Stimulated activated CD4-positive, alpha-beta T cell treated with anti-CD3 and anti-CD28 coated beads, Interleukin-2, amount 100 ng/mL, for 4 hours (primary cell): Measurements from ENCODE around the gene SLC39A11.
"Not testable (repeated sequence)": the region's sequence is repeated elsewhere in the genome, so short reads cannot be mapped to it uniquely, and the experiment has no call there.

Experiments
- DNase-seq: peaks from one replicate; pipeline ENCODE4 v3.0.0-alpha.2; 2020; ENCODE audit warnings: low read depth

Gene SLC39A11

DNA sequence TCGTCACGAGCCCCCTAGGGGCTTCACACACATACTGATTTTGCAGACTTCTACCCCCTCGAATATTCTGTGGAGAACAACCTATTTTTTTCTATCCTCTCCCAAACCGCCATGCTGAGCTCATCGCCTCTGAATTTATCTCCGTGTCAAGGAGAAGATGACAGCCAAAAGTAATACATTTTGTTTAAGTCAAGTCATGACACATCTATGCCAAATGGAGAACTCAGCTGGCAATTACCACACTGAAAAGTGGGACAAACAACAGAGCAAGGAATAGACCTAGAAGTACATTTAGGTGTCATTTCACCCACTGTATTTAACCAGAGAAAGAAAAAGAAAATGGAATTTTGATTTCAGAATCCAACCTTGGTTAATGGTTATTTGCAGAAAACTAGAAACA is 260.2 kb downstream of the SLC39A11 start:
- no peak for DNase-seq

DNA sequence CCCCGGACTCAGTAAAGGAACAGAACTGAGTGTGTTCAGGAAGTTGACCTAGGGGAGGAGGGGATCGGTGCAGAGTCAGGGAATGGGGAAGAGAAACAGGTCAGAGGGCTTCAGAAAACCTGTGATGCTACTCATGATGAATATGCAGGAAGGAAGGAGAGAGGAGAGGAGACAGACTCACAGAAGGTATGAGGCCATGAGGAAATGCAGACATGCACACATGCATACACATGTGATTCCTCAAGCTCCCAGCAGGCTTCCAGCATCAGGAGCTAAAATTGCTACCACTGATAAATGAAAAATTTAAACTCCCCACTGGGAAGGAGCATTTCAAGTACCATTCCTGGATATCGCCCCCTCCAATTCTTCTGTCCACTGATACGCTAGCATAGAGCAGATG is 262.6 kb downstream of the SLC39A11 start:
- no peak for DNase-seq

DNA sequence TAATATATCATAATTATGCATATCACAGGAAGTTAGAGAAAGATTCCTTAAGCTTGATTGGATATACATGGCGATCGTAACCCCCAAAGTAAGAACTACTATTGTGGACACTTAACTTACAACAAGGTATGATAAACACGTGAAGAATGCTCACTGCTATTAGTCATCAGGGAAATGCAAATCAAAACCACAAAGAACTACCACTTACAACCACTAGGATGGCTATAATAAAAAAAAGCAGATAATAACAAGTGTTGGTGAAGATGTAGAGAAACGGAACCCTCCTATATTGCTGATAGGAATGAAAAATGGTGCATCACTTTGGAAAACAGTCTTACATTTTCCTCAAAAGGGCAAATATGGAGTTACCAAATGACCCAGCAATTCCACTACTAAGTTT is 265.9 kb downstream of the SLC39A11 start:
- no peak for DNase-seq

DNA sequence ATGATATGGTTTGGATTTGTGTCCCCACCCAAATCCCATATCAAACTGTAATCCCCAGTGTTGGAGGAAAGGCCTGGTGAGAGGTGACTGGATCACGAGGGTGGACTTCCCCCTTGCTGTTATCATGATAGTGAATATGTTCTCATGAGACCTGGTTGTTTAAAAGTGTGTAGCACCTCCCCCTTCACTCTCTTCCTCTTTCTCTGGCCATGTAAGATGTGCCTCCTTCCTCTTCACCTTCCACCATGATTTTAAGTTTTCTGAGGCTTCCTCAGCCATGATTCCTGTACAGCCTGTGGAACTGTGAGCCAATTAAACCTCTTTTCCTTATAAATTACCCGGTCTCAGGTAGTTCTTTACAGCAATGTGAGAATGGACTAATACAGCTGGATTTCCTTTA is 266.4 kb downstream of the SLC39A11 start:
- DNase-seq, result not testable (repeated sequence)

DNA sequence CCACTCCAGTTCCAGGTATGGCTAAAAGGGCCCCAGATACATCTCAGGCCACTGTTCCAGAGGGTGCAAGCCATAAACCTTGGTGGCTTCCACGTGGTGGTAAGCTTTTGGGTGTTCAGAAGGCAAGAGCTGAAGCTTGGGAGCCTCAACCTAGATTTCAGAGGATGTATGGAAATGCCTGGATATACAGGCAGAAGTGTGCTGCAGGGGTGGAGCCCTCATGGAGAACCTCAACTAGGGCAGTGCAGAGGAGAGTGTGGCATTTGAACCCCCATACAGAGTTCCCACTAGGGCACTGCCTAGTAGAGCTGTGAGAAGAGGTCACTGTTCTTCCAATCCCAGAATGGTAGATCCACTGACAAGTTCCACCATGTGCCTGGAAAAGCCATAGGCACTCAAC is 267.3 kb downstream of the SLC39A11 start:
- DNase-seq, result no peak

DNA sequence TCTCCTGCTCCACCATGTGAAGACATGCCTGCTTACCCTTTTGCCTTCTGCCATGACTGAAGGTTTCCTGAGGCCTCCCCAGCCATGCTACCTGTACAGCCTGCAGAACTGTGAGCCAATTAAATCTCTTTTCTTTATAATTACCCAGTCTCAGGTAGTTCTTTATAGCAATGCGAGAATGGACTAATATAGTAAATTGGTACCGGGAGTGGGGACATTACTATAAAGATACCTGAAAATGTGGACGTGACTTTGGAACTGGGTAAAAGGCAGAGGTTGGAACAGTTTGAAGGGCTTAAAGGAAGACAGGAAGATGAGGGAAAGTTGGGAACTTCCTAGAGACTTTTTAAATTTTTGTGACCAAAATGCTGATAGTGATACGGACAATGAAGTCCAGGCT is 268.2 kb downstream of the SLC39A11 start:
- not testable (repeated sequence) for DNase-seq

DNA sequence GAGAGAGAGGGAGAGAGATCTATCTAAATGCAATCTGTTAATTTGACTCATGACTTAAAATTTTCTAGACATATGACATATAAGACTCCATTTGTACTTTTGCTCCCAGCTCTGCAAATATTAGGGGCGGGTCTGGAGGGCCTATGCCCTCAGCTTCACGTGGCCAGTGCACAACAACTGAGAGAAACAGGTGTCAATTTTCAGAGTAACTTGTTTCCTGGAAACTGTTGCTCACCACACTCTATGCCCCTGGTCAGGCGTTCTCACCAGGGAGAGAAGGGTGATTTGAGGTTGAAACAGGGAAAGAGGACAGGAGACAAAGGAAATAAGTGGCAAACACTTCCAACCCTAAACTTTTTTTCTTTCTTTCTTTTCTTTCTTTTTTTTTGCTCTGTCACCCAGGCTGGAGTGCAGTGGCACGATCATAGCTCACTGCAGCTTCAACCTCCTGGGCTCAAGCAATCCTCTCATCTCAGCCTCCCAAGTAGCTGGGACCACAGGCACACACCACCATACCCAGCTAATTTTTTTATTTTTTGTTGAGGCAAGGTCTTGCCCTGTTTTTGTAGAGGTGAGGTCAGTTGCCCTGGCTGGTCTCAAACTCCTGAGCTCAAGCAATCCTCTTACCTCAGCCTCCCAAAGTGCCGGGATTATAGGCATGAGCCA is 270.0 kb downstream of the SLC39A11 start:
- no peak for DNase-seq

DNA sequence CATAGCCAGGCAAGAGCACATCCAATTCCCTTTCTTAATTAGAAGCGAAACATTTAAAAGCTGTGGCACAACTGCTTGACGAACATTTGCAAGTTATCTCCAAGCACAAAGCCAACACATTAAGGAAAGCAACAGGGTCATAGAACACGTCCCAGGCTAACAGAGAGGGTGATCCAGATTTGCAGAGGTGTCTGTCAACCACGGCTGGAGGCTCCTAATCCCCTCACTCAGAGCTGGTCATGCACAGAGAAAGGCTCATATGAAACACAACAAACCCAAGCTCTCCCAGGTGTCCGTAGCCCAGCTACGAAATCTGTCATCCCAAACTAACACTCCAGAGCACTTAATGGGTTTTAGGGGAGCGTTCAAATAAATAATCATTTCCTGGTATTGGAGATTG is 276.1 kb downstream of the SLC39A11 start:
- no peak for DNase-seq

DNA sequence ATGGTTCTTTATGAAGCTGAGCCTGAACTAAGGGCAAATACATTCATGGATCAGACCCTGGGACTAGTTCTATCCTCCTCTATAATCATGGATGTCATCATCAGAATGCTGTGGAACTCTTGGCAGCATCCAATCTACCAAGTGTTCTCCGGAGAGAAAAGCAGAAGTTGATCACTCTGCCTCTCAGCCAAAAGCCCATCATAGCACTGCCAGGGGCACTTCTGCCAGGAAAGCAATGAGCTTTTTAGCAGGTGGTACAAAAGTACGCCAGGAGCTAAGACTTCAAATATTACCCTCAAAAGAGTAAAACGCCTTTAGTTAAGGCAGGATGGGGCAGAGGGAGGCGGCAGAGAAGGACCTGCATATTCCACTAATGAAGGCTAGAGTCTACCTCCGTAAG is 279.0 kb downstream of the SLC39A11 start:
- DNase-seq, result no peak

DNA sequence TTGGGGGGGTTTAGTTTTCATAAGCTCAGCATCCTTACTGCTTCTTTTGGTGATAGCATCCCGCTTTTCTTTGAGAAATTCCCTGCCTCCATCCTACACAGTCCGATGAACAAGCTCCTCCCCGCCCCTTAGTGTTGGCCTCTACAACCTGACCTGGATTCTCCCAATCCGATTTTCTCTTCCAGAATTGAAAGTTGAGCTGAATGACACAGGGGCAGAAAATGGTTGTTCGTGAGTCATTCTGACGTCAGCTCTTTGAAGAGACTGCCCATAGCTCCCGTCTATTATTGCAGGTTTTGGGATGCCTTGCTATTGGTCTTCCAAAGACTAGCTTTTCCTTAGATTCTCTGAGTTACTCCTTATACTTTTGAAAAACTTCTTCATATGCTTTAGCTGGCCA is 279.7 kb downstream of the SLC39A11 start:
- DNase-seq, result no peak

DNA sequence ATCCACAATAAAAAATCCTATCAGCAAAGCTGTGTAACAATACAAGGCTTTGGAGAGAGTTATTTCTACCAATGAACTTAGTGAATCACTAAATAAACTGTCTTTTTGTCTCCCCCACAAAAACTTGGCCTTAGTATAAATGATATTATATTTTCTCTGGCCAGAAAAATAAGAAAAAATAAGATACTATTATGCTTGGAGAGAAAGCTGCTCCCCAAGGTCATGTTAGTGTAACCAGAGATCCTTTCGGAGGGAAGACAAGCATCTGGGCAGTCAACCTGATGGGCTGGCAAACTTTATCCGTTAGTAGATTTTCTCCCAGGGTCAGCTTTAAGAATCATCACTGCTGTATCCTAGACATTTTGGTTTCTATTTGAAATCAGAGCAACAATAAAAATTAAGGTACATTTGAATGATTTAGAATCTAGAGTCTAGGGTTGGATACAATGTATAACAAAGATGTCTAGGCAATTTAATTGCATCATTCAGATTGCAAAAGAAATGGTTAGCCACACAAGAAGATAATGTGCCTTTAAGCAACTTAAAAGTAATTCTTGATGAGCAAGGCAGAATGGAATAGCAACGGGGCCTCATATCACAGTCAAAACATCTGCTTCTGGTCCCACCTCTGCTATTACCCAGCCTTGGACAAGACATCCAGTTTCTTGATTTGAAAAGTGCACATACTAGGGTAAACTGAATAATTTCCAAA is 280.4 kb downstream of the SLC39A11 start:
- no peak for DNase-seq

DNA sequence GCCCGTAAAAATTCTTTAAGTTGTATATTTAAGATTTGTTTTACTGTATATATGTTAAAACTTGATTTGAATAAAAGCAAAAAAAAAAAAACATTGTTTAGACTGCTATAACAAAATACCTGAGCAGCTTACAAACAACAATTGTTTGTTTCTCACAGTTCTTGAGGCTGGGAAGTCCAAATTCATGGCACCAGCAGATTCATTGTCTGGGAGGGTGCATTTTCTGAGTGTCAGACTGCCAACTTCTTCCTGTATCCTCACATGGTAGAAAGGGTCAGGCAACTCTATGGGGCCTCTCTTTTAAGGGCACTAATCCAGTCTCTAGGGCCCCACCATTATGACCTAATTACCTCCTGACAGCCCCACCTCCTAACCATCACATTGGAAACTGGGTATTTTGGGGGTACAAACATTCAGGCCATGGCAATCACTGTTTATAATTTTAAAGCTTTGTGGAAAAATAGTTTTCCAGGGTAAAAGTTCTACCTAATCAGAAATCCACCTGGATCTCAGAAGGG is 281.4 kb downstream of the SLC39A11 start:
- no peak for DNase-seq

DNA sequence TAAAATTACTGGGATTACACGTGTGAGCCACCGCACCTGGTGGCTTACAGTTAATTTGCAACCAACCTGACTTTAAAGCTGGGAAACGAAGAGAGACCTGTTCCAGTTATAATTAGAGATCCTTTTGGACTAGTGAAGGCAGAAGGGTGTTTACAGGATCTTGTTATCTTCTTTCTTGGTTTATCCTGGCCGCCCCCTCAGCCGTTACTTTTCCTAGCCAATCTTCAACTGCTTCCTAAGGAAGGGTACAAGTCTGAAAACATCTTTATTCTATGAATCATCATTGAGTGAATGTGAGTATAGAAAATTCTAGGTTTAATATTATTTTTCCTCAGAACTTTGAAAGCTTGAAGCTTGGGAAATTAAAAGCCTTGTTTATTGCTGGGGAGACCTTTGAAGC is 286.5 kb downstream of the SLC39A11 start:
- DNase-seq, result no peak

DNA sequence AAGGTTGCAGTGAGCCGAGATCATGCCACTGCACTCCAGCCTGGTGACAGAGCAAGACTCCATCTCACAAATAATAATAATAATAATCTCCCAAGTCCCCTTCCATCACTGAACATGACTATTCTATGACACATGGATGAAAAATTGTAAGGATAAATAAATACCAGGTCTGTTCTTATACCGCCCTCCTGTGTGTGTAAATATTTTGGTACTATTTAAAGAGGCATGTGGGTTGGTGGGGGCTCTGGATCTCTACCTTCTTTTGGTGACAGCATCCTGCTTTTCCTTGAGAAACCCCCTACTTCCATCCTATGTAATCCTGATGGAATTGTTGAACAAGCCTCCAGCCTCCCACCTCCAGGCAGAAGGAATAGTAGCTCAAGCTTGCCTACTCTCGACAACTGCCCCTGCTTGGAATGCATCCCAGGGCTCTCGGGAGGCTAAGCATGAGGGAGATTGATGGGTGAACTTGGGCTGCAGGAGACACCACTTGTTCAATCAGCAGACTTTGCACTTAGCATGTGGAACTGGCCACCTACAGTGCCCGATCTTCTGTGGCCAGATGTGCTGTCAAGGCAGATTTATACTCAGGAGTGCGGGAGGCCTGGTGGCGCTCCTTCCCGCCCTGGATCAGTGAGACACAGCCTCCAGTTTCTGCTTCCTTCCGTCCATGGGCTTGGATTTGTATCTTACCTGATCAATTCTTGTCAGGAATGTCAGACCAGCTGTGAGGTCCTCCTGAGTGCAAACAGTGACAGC is 287.4 kb downstream of the SLC39A11 start:
- no peak for DNase-seq

DNA sequence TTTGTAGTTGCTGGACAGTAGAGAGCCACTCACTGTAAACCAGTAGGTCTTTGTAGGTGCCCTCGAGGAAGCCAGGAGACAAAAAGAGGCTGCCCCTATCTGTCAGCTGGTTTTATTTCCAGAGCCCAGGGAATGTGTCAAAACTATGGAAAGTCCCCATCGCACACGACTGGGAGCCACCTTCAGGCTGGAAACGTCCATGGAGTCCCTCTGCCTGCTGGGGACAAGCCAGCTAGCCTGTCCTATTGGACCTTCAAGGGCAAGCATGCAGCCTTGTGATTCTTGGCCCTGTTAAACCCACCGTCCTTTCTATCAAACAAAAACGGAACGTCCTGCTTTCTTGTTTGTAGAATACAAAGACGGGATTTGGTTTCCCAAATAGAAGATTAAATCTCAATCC is 289.8 kb downstream of the SLC39A11 start:
- DNase-seq, result no peak

DNA sequence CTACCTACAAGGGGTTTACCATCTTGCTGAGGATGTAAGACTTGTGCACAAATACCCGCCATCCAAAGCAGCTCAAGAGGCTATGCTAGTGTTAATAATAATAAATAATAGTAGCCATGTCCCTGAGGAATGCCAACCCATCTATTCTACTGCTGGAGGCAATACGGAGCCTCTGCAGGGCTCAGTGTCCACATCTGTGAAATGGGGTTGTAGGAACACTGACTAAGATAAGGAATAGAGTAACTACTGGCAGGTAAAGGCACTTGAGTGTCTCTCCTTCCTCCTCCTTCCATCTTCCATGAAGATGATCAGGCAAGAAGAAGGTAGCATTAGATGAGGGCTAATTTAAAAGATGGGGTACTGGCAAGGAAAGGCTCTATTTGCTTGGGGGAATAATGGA is 295.3 kb downstream of the SLC39A11 start:
- DNase-seq, result no peak

DNA sequence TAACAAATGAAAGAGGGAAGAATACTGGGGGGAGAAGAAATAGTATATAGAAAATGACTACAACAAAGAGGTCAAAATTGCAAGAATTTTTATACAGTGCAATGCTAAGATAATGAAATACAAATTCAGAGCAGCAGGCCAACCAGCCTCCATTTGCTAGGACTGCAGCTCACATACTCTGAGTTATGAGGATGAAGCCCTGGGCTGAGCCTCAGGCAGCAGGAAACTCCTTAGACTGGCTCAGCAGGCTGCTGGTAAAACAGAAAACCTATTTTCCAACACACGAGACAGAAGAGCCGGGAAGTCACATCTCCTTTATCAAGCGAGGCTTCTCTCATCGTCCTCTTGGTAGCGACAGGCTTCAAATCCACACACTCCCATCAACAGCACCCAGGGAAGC is 296.5 kb downstream of the SLC39A11 start:
- no peak for DNase-seq

DNA sequence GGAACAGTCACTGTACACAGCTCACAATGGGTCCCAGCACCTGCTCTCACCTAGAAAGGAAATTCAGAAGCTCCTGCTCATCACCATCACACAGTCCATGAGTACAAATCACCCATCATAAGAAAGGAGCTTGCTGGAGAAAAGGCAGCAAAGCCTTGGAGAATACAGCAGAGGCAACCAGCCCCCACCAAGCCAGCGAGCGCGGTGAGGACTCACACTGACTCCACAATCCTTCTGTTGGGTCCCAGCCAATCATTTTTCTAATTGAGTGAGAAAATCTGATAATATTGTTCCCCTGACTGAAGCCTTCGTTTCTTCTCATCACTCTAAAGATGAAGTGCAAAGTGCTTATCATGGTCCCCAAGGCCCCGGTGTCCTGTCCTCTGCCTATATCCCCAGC is 298.3 kb downstream of the SLC39A11 start:
- no peak for DNase-seq

DNA sequence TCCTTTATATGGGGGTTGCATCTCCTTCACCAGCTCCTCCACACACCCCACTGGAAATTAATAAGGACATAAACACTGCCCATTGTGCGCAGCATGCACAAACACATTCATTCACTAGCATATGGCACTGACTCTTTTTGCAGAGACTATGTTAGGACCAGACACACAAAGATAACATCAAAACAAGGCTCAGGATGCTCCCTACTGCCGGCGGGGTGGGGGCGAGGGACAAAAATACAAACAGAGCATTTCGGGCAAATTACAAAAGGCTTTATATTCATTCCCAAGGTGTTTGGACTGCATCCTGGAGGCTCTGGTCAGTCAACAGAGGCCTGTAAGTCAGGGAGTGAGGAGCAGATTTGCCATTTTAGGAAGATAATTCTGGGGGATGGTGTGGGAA is 299.7 kb downstream of the SLC39A11 start:
- DNase-seq, result no peak

DNA sequence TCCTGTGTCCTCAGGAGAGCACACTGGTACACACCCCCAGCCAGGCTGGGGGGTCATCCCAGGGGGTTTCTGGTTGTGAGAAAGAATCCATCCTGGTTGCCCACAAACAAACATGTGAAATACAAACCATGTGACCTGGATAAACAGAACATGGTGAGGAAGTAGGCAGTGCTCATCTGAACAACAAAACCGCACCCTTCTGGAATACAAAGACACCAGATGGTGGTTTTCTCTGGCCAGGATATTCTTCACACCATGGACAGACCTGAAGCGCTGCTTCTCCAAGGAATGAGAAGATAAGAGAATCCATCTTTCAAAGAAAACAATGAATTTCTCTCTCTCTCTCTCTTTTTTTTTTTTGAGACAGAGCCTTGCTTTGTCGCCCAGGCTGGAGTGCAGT is 302.3 kb downstream of the SLC39A11 start:
- DNase-seq, result no peak

DNA sequence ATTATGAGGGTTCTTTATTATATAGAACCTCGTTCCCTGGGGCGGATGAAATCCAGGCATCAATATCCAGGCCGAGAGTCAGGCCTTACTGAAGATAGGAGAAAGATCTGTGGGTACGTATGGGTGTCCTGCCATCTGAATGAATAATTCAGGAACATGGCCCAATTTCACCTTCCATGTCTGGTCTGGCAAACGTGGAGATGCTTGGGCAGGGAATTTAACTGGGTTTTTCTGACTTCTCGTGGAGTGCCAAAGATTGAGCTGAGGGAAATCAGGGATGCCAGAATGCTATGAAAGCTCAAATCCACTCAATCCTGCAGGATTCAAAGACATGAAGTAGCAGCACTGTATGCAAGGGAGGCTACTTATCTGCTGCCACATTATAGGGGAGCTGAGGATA is 302.8 kb downstream of the SLC39A11 start:
- DNase-seq, result no peak

DNA sequence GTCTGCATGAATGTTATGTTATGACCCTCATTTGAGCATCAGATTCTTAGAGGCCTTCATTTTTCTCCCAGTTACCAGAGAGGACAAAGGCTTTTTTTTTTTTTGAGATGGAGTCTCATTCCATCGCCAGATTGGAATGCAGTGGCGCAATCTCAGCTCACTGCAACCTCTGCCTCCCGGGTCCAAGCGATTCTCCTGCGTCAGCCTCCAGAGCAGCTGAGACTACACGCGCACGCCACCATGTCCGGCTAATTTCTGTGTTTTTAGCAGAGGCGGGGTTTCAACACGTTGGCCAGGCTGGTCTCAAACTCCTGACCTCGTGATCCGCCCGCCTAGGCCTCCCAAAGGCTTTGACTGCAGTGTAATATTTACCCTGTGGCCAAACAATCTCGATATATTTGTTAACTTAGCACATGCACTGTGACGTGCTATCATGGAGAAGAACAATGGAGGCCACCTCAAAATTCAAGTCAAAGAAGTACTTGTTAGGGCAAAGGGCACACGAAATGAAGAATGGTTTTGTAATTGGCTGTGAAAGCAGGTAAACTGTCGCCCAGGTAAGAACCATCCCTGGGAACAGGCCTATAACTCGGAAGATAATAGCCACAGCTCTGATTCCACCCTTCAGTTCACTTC is 303.4 kb downstream of the SLC39A11 start:
- DNase-seq, result no peak

DNA sequence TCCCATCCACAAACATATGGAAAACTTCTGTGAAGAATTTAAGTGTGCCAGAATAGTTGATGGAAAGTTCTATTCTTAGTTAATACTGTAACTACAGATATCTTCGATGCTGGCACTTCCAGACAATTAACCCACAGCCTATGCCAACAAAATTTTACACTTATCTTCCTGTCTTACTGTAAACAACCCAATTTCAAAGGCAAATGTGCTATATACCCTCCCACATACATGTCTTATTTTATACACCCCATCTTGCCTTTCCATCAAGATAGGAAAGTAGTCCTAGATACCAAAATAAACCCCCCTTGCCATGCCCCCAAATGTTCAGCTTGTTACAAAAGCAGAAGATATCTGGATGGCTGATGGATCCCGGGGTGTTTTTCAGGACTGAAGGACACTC is 306.3 kb downstream of the SLC39A11 start:
- no peak for DNase-seq
